CD4-positive, alpha-beta T cell treated with Interleukin-12 subunit alpha and Interleukin-12 subunit beta, for 1 hour (primary cell): Measurements from ENCODE around the gene CYP4A11.
"Not testable (repeated sequence)": the region's sequence is repeated elsewhere in the genome, so short reads cannot be mapped to it uniquely, and the experiment has no call there.

ENCODE experiments used
- DNase-seq: peaks from one replicate; pipeline ENCODE4 v3.0.0-alpha.2; 2020

The CYP4A11 gene

GRCh38 chr1:46941135-46941694 lies at the start of gene CYP4A11:
Gene CYP4A11, minus strand, starts transcription at chr1:46941476. Its CDS starts 43 bp downstream, at chr1:46941433.
- no peak for DNase-seq

- DNase-seq: not testable (repeated sequence)
Measured at GRCh38 chr1:46990541-46990940, 49.3 kb upstream of the CYP4A11 start.

- DNase-seq: no peak
Measured at GRCh38 chr1:46983830-46984586, 42.7 kb upstream of the CYP4A11 start.

- no peak for DNase-seq
Measured at GRCh38 chr1:46983166-46983829, 42.0 kb upstream of the CYP4A11 start.

- no peak for DNase-seq
Measured at GRCh38 chr1:46969014-46969619, 27.8 kb upstream of the CYP4A11 start.

- not testable (repeated sequence) for DNase-seq
Measured at GRCh38 chr1:46962272-46962671, 21.0 kb upstream of the CYP4A11 start.

- no peak for DNase-seq
Measured at GRCh38 chr1:46961066-46961758, 19.9 kb upstream of the CYP4A11 start.

GRCh38 chr1:46960250-46960649 lies 19.0 kb upstream of the CYP4A11 start:
- DNase-seq: no peak

GRCh38 chr1:46955116-46955515 lies 13.8 kb upstream of the CYP4A11 start:
- not testable (repeated sequence) for DNase-seq

GRCh38 chr1:46953847-46954246 lies 12.6 kb upstream of the CYP4A11 start:
- not testable (repeated sequence) for DNase-seq

GRCh38 chr1:46949417-46949666 lies 8.1 kb upstream of the CYP4A11 start:
- not testable (repeated sequence) for DNase-seq

- DNase-seq: no peak
Measured at GRCh38 chr1:46948629-46949416, 7.5 kb upstream of the CYP4A11 start.

- not testable (repeated sequence) for DNase-seq
Measured at GRCh38 chr1:46947706-46948105, 6.4 kb upstream of the CYP4A11 start.

GRCh38 chr1:46942086-46942485 lies 810 bp upstream of the CYP4A11 start:
- no peak for DNase-seq

GRCh38 chr1:46940307-46940706 lies 969 bp downstream of the CYP4A11 start:
- no peak for DNase-seq

- no peak for DNase-seq
Measured at GRCh38 chr1:46937270-46937669, 4.0 kb downstream of the CYP4A11 start.

GRCh38 chr1:46936788-46937187 lies 4.5 kb downstream of the CYP4A11 start:
- no peak for DNase-seq

- DNase-seq: not testable (repeated sequence)
Measured at GRCh38 chr1:46934852-46935251, 6.4 kb downstream of the CYP4A11 start.

- DNase-seq: not testable (repeated sequence)
Measured at GRCh38 chr1:46932020-46932419, 9.3 kb downstream of the CYP4A11 start.

GRCh38 chr1:46931151-46931550 lies 10.1 kb downstream of the CYP4A11 start:
- no peak for DNase-seq

GRCh38 chr1:46927249-46927835 lies 13.9 kb downstream of the CYP4A11 start:
- DNase-seq: no peak

- DNase-seq: no peak
Measured at GRCh38 chr1:46910790-46911189, 30.5 kb downstream of the CYP4A11 start.
